Measurements from ENCODE around the gene UTS2B.

The UTS2B gene

DNA sequence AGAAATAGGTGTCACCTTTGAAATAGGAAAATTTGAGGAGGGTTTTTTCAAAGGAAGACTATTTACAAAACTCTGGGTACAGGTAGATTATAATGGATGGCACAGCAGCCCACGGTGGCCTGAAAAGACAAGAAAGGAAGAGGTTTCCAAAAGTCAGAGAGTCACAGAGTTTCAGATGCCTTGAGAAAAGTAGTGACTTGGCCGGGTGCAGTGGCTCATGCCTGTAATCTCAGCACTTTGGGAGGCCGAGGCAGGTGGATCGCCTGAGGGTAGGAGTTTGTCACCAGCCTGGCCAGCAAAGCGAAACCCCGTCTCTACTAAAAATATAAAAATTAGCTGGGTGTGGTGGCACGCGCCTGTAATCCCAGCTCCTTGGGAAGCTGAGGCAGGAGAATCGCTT lies 96.1 kb downstream of the UTS2B start:
- Histone ChIP-seq H3K36me3 (ENCODE audit: control insufficient read depth in 4 of 4, insufficient read depth in 4 of 4, low read length in 3 of 4) (no peaks in the 10 kb centered on the region), H3K9me3 (ENCODE audit: control extremely low read depth in 1 of 5, control insufficient read depth in 4 of 5, insufficient read depth in 2 of 5, low read depth in 1 of 5, low read length in 4 of 5) (no peaks in the 10 kb centered on the region), H3K4me1 (ENCODE audit: control extremely low read depth in 1 of 4, control insufficient read depth in 4 of 4, insufficient read depth in 4 of 4, low read length in 3 of 4) (no peaks in the 10 kb centered on the region), H3K4me3 (ENCODE audit: control insufficient read depth in 1 of 7, extremely low read depth in 1 of 7, insufficient read depth in 4 of 7, low read depth in 2 of 7, low read length in 6 of 7) (no peak overlapping the region), H3K27ac (ENCODE audit: insufficient read depth in 1 of 2, low read depth in 1 of 2, low read length in 2 of 2, poor library complexity in 1 of 2, severe bottlenecking in 2 of 2) (no peak overlapping the region), H3K27me3 (replicated peaks in 2 of 5; ENCODE audit: control insufficient read depth in 4 of 5, insufficient read depth in 5 of 5, low read length in 4 of 5) (peaks cover 0 to 4% (median 0%) of the 10 kb centered on the region in 5 experiments)
- ChIA-PET CTCF (no interaction called here), POLR2A (no interaction called here)
- DNase-seq, result no peak
- 97% methylated on average over 7 of the region's 9 CpGs for WGBS (ENCODE audit: insufficient coverage)

DNA sequence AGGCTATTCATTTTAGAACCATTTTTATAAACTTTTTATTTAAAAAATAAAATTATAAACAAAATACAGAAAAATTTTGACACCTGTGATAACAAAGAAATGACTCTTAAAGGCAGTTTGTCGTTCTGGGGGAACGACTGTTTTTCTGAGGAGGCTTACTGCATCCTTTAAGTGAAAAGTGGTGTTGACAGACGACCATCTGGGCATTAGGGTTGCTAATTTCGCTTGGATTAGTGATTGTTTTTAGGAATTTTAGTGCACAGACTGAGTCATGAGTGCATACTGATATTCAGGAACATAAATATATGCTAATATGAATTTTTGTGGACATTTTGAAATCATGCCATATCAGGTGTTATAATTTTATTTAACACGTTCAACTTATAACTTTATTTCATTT lies 102.8 kb downstream of the UTS2B start:
- WGBS (ENCODE audit: insufficient coverage), result 95% methylated on average over 3 of the region's 5 CpGs
- H3K4me1 ChIP-seq (ENCODE audit: control extremely low read depth in 1 of 4, control insufficient read depth in 4 of 4, insufficient read depth in 4 of 4, low read length in 3 of 4), result no peaks in the 10 kb centered on the region
- POLR2A ChIA-PET, result no interaction called here
- H3K36me3 ChIP-seq (ENCODE audit: control insufficient read depth in 4 of 4, insufficient read depth in 4 of 4, low read length in 3 of 4), result no peaks in the 10 kb centered on the region
- CTCF ChIA-PET, result no interaction called here
- DNase-seq, result no peak
- no peak overlapping the region for H3K27ac ChIP-seq (ENCODE audit: insufficient read depth in 1 of 2, low read depth in 1 of 2, low read length in 2 of 2, poor library complexity in 1 of 2, severe bottlenecking in 2 of 2)
- no peak overlapping the region for H3K4me3 ChIP-seq (ENCODE audit: control insufficient read depth in 1 of 7, extremely low read depth in 1 of 7, insufficient read depth in 4 of 7, low read depth in 2 of 7, low read length in 6 of 7)
- no peaks in the 10 kb centered on the region for H3K27me3 ChIP-seq (replicated peaks in 2 of 5; ENCODE audit: control insufficient read depth in 4 of 5, insufficient read depth in 5 of 5, low read length in 4 of 5)
- no peaks in the 10 kb centered on the region for H3K9me3 ChIP-seq (ENCODE audit: control extremely low read depth in 1 of 5, control insufficient read depth in 4 of 5, insufficient read depth in 2 of 5, low read depth in 1 of 5, low read length in 4 of 5)

DNA sequence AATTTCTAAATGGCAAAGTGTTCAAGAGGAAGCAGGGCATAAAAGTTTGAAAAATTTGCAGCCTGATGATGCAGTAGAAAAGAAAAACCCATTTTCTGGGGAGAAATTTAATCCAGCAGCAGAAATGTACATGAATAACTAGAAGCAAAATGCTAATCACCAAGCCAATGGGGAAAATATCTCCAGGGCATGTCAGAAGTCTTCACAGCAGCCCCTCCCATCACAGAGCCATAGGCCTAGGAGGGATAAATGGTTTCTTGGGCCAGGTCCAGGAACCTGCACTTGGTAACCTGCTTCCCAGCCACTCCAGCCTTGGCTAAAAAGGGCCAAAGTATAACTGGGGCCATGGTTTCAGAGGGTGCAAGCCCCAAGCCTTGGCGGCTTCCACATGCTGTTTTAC lies 108.7 kb downstream of the UTS2B start:
- peaks cover 0 to 1% (median 0%) of the 10 kb centered on the region in 5 experiments for H3K9me3 ChIP-seq (ENCODE audit: control extremely low read depth in 1 of 5, control insufficient read depth in 4 of 5, insufficient read depth in 2 of 5, low read depth in 1 of 5, low read length in 4 of 5)
- POLR2A ChIA-PET, result no interaction called here
- no peaks in the 10 kb centered on the region for H3K36me3 ChIP-seq (ENCODE audit: control insufficient read depth in 4 of 4, insufficient read depth in 4 of 4, low read length in 3 of 4)
- CTCF ChIA-PET, result no interaction called here
- no peaks in the 10 kb centered on the region for H3K27me3 ChIP-seq (replicated peaks in 2 of 5; ENCODE audit: control insufficient read depth in 4 of 5, insufficient read depth in 5 of 5, low read length in 4 of 5)
- no peaks in the 10 kb centered on the region for H3K4me1 ChIP-seq (ENCODE audit: control extremely low read depth in 1 of 4, control insufficient read depth in 4 of 4, insufficient read depth in 4 of 4, low read length in 3 of 4)
- no peak for DNase-seq
- H3K4me3 ChIP-seq (ENCODE audit: control insufficient read depth in 1 of 7, extremely low read depth in 1 of 7, insufficient read depth in 4 of 7, low read depth in 2 of 7, low read length in 6 of 7), result no peak overlapping the region
- 100% methylated on average over 1 of the region's 1 CpG for WGBS (ENCODE audit: insufficient coverage)
- H3K27ac ChIP-seq (ENCODE audit: insufficient read depth in 1 of 2, low read depth in 1 of 2, low read length in 2 of 2, poor library complexity in 1 of 2, severe bottlenecking in 2 of 2), result no peak overlapping the region

DNA sequence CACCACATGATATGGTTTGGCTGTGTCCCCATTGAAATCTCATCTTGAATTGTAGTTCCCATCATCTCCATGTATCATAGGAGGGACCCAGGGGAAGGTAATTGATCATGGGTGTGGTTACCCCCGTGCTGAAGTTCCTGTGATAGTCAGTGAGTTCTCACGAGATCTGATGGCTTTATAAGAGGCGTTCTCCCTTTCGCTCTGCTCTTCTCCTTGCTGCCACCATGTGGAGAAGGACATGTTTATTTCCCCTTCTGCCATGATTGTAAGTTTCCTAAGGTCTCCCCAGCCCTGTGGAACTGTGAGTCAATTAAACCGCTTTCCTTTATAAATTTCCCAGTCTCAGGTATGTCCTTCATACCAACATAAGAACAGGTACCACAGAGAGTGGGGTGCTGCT lies 109.4 kb downstream of the UTS2B start:
- Histone ChIP-seq H3K9me3 (ENCODE audit: control extremely low read depth in 1 of 5, control insufficient read depth in 4 of 5, insufficient read depth in 2 of 5, low read depth in 1 of 5, low read length in 4 of 5) (peaks cover 0 to 1% (median 0%) of the 10 kb centered on the region in 5 experiments), H3K4me3 (ENCODE audit: control insufficient read depth in 1 of 7, extremely low read depth in 1 of 7, insufficient read depth in 4 of 7, low read depth in 2 of 7, low read length in 6 of 7) (no peak overlapping the region), H3K27me3 (replicated peaks in 2 of 5; ENCODE audit: control insufficient read depth in 4 of 5, insufficient read depth in 5 of 5, low read length in 4 of 5) (no peaks in the 10 kb centered on the region), H3K36me3 (ENCODE audit: control insufficient read depth in 4 of 4, insufficient read depth in 4 of 4, low read length in 3 of 4) (no peaks in the 10 kb centered on the region), H3K27ac (ENCODE audit: insufficient read depth in 1 of 2, low read depth in 1 of 2, low read length in 2 of 2, poor library complexity in 1 of 2, severe bottlenecking in 2 of 2) (no peak overlapping the region), H3K4me1 (ENCODE audit: control extremely low read depth in 1 of 4, control insufficient read depth in 4 of 4, insufficient read depth in 4 of 4, low read length in 3 of 4) (no peaks in the 10 kb centered on the region)
- ChIA-PET POLR2A (no interaction called here), CTCF (no interaction called here)
- WGBS (ENCODE audit: insufficient coverage), result 100% methylated on average over 3 of the region's 5 CpGs
- no peak for DNase-seq

DNA sequence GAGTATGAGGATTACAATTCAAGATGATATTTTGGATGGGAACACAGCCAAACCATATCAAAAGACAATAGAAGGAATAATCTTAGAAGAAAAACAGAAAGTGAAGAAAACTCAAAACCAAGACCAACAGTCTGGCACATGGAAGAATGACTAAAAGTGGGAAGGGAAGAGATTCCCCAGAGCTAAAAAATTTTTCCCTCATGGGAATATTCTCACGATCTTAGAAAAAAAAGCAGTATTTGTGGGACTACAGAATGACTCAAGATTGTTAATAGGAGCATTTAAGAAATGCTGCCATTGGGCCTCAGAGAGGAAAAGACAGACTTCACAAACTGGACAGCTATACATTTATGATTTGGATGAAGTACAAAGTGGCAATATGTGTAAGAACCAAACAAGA lies 113.0 kb downstream of the UTS2B start:
- ChIA-PET CTCF (no interaction called here), POLR2A (no interaction called here)
- Histone ChIP-seq H3K4me3 (ENCODE audit: control insufficient read depth in 1 of 7, extremely low read depth in 1 of 7, insufficient read depth in 4 of 7, low read depth in 2 of 7, low read length in 6 of 7) (no peak overlapping the region), H3K36me3 (ENCODE audit: control insufficient read depth in 4 of 4, insufficient read depth in 4 of 4, low read length in 3 of 4) (no peaks in the 10 kb centered on the region), H3K4me1 (ENCODE audit: control extremely low read depth in 1 of 4, control insufficient read depth in 4 of 4, insufficient read depth in 4 of 4, low read length in 3 of 4) (no peaks in the 10 kb centered on the region), H3K27me3 (replicated peaks in 2 of 5; ENCODE audit: control insufficient read depth in 4 of 5, insufficient read depth in 5 of 5, low read length in 4 of 5) (no peaks in the 10 kb centered on the region), H3K9me3 (ENCODE audit: control extremely low read depth in 1 of 5, control insufficient read depth in 4 of 5, insufficient read depth in 2 of 5, low read depth in 1 of 5, low read length in 4 of 5) (peaks cover 0 to 1% (median 0%) of the 10 kb centered on the region in 5 experiments), H3K27ac (ENCODE audit: insufficient read depth in 1 of 2, low read depth in 1 of 2, low read length in 2 of 2, poor library complexity in 1 of 2, severe bottlenecking in 2 of 2) (no peak overlapping the region)
- no peak for DNase-seq
- 100% methylated on average over 1 of the region's 1 CpG for WGBS (ENCODE audit: insufficient coverage)

Data from common myeloid progenitor, CD34-positive (primary cell).